HFF-Myc (cell line): Measurements from ENCODE around the gene AKAP10.
"Not testable (repeated sequence)": the region's sequence is repeated elsewhere in the genome, so short reads cannot be mapped to it uniquely, and the experiment has no call there.

Experiments used
- DNase-seq: peaks from one replicate; pipeline ENCODE4 v3.0.0-alpha.2; 2011; ENCODE audit warnings: low read depth; ENCODE audit errors: extremely low read depth
- H3K4me3 ChIP-seq: replicated peaks from 2 replicates; pipeline ENCODE4 v1.5.1; 2011; ENCODE audit warnings: low read depth, mild to moderate bottlenecking, control low read depth, low read length
- CTCF ChIP-seq: IDR thresholded peaks from 2 replicates; pipeline ENCODE4 v1.5.1; 2012; ENCODE audit warnings: mild to moderate bottlenecking, low read depth, low read length, control low read depth; ENCODE audit errors: missing control alignments

Gene AKAP10

GRCh38 chr17:19977293-19978208, at the start of gene AKAP10:
TSS of gene AKAP10 (minus strand) at chr17:19977828. CDS start at chr17:19977679, 149 bp downstream.
- TF ChIP-seq CTCF: no peak
- H3K4me3 ChIP-seq: peak within 1 kb of the TSS; percentile 93
- DNase-seq: peak; percentile 36

GRCh38 chr17:20026960-20027359, 49.3 kb upstream of the AKAP10 start:
- no peak overlapping the region for H3K4me3 ChIP-seq
- no peak for DNase-seq
- no peak for TF ChIP-seq CTCF

- H3K4me3 ChIP-seq: no peak overlapping the region
- DNase-seq: no peak
- TF ChIP-seq CTCF: no peak
These were observed 45.1 kb upstream of the AKAP10 start for GRCh38 chr17:20022701-20023100.

GRCh38 chr17:20016475-20016992, 38.9 kb upstream of the AKAP10 start:
- not testable (repeated sequence) for H3K4me3 ChIP-seq, DNase-seq

- DNase-seq: no peak
- TF ChIP-seq CTCF: no peak
- H3K4me3 ChIP-seq: no peak overlapping the region
These were observed 34.4 kb upstream of the AKAP10 start for GRCh38 chr17:20012017-20012536.

- DNase-seq: no peak
- TF ChIP-seq CTCF: no peak
- H3K4me3 ChIP-seq: no peak overlapping the region
These were observed 33.3 kb upstream of the AKAP10 start for GRCh38 chr17:20010936-20011335.

- DNase-seq: no peak
- H3K4me3 ChIP-seq: peak overlapping the region; percentile 46
- peak; percentile 38 for TF ChIP-seq CTCF
These were observed 32.7 kb upstream of the AKAP10 start for GRCh38 chr17:20010099-20010863.
